NCI-H774 (cell line): Measurements from ENCODE around the gene TRIM42.

Experiments
- DNase-seq: peaks from one replicate; lab custom pipeline; 2025; lab: John Stamatoyannopoulos, UW

The TRIM42 gene

DNA sequence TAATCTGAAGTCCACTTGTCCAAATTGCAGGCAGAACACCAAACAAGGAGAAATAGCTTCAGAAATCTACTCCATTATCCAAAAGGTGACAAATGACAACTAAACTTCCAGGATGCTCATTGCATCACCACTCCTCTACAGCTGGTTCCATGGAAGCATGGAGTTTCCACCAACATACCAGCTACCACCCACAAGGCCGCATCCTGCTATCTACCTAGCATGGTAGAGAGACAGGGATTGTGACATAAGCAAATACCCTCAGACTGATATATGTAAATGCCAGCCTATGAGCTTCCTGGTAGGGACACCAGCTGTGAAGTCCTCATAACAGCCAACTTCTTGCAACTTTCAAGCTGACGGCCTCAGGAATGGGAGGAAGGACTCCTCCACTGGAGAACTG lies at the start of gene TRIM42:
Gene TRIM42 (plus strand): TSS at position 301 of the 400 bp plus-strand sequence. CDS start 166 bp downstream, outside the sequence.
- DNase-seq: no peak

- DNase-seq: no peak
Observed at GRCh38 chr3:140628606-140629005, 49.3 kb upstream of the TRIM42 start.

DNA sequence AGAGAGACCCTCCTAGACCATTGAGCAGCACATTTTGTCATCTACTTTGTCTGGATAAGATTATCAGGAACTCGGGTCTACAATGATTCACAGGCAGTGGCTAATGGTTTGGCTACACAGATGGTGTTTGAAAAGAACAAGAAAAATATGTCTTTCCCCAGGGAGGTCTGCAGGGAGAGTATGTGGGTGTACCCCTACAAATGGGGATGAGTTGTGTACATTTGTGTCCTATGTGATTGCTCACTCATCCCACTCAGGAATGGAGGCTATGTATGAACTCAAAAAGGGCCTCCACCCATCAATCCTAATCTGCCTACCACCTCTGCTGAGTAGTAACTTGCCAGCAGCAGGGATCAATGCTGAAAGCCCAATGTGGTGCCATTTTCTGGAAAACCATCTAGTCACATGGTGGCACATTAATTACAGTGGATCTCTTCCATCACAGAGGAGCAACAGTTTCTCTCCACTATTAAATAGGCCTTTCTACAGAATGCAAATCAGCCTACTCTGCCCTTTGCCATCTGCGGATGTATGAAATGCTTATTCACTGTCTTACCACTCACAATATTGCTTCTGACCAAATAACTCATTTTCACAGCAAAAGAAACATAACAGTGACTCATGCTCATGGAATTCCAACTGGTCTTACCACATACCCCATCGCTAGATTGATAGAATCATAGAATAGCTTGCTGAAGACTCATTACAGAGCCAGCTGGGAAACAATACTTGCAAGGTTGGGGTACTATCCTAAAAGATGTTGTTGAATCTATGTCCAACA lies 48.3 kb upstream of the TRIM42 start:
- no peak for DNase-seq

DNA sequence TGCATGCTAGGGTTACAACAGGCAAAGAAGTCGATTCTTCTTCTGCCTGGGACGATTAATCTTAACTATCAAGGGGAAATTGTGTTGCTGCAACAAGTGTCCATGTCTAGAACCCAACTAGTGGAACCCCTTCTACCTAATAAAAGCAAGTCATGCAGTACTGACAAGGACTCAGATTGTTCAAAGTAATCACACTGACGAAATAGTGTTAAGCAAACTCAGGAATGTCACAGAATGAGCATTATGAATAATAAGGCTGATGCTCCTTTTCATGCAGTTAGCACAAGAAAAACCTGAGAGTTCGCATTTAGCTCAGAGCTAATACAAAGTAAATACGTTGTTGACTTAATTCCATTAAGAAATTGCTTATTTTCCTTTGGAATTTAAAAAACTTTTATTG lies 47.5 kb upstream of the TRIM42 start:
- DNase-seq: no peak

DNA sequence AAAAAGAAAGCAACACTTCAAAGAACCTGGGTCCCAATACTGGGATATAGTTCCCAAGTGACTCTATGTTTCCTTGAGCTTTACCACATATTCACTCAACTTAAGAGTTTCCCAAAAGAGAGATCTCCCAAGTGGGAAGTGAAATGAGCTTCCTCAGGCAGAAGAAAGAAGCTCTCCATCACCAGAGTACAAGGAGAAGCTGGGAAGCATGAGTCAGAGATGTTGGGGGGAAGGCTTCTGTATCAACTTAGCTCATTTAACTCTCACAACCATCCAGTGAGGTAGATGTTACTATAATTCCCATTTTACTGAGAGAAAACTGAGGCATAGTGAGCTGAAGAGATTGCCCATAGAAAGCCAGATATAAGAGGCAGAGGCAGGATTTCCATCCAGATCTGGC lies 47.0 kb upstream of the TRIM42 start:
- no peak for DNase-seq

DNA sequence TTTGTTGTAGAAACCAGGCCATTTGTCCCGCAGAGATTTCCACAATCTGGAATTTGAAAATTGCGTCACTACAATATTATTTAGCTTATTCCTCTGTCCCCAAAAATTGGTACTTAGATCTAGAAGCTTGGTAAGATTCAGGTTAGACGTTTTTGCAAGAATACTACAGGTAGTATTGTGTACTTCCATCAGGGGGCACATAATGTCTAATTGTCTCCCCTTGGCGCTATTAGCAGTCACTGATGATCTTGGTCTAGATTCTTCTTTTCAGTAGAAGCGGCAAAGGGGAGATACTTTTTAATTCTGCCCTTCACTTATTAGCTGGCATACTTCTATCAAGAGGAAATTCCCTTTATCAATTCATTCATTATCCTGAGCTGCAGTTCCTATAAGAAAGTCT lies 42.6 kb upstream of the TRIM42 start:
- DNase-seq: no peak

GRCh38 chr3:140636406-140637138 lies 41.3 kb upstream of the TRIM42 start:
- no peak for DNase-seq

DNA sequence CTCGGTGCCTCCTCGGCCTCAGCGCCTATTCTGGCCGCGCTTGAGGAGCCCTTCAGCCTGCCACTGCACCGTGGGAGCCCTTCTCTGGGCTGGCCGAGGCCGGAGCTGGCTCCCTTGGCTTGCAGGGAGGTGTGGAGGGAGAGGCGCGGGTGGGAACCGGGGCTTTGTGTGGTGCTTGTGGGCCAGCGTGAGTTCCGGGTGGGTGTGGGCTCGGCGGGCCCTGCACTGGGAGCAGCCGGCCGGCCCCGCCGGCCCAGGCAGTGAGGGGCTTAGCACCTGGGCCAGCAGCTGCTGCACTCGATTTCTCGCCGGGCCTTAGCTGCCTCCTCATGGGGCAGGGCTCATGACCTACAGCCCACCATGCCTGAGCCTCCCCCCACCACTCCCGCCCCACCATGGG lies 26.6 kb upstream of the TRIM42 start:
- no peak for DNase-seq

GRCh38 chr3:140655678-140656077 lies 22.2 kb upstream of the TRIM42 start:
- no peak for DNase-seq

- DNase-seq: no peak
Observed at GRCh38 chr3:140664111-140664510, 13.8 kb upstream of the TRIM42 start.

GRCh38 chr3:140682586-140682985 lies 4.7 kb downstream of the TRIM42 start:
- DNase-seq: no peak

DNA sequence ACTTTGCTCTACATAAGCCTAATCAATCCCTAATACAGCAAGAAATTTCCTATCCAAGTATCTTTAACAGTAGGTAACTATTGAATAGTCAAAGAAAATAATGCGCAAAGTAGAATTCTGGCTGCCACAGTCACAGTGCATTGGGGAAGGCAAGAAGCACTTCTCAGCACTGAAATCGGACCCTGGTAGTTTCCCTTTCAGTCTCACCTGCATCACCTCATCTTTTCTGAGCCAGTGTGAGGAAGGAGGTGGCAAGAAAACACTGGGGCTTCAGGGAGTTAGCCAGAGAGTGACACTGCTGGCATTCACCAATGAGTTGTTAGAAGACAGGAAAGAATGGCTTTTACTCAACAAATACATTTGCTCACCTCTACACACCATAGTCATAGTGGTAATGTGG lies 8.3 kb downstream of the TRIM42 start:
- DNase-seq: no peak

DNA sequence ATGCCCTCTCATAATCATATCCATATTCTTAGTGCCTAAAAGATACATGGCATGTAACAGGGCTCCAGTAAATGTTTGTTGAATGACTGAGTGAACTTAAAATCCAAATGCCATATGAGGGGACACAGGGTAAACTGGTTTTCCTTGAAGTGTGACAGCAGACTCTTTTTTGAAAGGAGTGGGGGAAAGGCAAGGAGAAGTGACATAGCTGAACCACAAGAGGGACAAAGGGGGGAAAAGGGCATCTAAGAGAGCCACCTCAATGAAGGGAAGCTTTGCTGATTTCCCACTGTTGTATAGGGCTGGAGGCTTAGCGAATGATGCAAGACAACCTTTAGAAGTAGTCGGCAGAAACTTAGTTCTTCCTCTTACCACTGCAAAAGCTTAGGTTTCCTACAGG lies 9.1 kb downstream of the TRIM42 start:
- no peak for DNase-seq

GRCh38 chr3:140695361-140696061 lies 17.6 kb downstream of the TRIM42 start:
- no peak for DNase-seq

DNA sequence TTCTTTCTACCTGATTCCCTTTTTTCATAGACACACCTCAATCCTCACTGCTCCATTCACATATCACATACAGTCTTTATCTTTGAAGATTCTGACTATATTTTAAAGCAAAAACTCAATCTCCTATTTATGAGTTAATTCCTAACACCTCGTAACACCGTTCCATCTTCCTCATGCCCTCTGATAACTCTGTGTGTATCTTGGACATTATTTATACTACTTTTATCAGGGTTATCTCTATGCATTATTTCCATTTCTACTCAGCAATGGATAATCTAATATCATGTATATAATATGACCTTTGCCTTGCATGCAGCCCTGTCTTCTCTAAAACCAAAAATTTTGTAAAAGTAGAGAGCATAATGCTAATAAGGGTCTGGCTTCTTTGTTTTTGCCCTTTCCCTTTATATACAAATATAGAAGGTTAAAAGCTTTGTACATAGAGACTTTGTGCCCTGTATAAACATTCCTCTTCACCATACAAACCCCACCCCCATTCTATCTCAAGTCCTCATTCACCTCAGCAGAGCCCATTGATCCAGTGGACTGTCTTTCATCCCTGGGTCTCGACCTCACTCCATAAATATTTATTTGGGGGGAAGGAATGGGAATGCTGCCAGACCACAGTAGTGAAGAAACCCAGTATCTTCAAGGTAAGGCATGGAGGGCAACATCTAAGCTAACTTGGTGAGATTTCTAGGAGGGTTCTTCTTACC lies 21.8 kb downstream of the TRIM42 start:
- DNase-seq: no peak

GRCh38 chr3:140702281-140702680 lies 24.4 kb downstream of the TRIM42 start:
- no peak for DNase-seq

GRCh38 chr3:140703496-140703895 lies 25.6 kb downstream of the TRIM42 start:
- no peak for DNase-seq

- no peak for DNase-seq
Observed at GRCh38 chr3:140704733-140705132, 26.9 kb downstream of the TRIM42 start.

GRCh38 chr3:140705954-140706353 lies 28.1 kb downstream of the TRIM42 start:
- DNase-seq: no peak

DNA sequence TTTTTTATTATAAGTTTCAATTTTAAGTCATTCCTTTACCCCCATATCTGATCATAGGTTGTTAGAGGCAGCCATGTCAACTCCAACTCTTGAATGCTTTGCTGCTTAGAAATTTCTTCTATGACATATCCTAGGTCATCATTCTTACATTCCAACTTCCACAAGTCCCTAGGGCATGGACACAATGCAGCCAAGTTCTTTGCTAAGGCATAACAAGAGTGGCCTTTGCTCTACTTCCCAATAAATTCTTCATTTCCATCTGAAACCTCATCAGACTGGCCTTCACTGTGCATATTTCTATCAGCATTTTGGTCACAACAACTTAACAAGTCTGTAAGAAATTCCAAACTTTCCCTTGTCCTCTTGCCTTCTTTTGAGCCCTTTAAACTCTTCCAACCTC lies 28.5 kb downstream of the TRIM42 start:
- DNase-seq: no peak

DNA sequence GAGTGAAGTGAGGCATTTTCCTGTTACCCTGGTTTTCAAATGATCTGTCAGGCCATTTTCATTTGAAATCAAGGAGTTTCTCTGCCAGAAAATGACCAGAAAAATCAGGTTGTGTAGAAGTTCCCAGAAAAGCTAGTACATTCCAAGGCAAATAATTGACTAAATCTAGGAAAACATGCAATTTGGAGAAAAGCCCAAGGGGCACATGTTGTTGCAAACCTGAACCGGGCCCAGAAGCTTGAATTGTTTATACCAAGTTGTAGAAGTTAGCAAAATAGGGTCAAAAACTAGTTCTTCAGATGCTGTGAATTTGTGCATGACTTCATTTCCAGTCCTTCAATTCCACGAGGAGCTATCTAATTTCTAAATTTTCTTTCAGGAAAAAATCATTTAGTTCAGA lies 31.0 kb downstream of the TRIM42 start:
- DNase-seq: no peak

DNA sequence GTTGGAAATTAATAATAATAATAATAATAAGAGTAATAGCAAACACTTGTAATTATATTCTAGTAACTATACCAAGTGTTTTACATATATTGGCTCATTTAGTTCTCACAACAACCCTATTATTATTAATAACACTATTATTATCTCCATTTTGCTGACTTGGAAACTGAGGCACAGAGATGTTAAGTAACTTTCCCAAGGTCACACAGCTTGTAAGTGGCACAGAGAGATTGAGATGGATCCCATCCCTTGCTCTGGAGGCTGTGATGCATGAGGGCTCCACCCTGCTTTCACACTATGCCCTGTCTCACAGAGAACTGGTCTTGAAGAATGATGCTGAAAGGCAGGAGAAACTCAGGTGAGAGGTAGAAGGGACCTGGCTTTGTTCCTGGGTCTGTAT lies 31.9 kb downstream of the TRIM42 start:
- DNase-seq: no peak
